PC-3 (cell line): ENCODE data around the gene PLEKHM3.

Source experiments
- CTCF ChIP-seq: fragments of 300-600 bp; sonication (generic); conservative IDR thresholded peaks from 2 replicates; pipeline ENCODE4 v1.5.1; 2017; ENCODE audit warnings: antibody characterized with exemption, low read depth, mild to moderate bottlenecking, low read length
- EZH2 ChIP-seq: fragments of 300-600 bp; sonication (generic); IDR thresholded peaks from one replicate; pipeline ENCODE4 v1.6.1; 2017; ENCODE audit warnings: antibody characterized with exemption, mild to moderate bottlenecking, low read length; ENCODE audit not compliant: unreplicated experiment
- EZH2phosphoT487 ChIP-seq: fragments of 300-600 bp; sonication (generic); IDR thresholded peaks from 2 replicates; pipeline ENCODE4 v1.6.1; 2018; ENCODE audit warnings: mild to moderate bottlenecking, antibody characterized with exemption, low read length, borderline replicate concordance

- no peak for TF ChIP-seq EZH2phosphoT487
- TF ChIP-seq CTCF, result no peak
- no peak for TF ChIP-seq EZH2
Observed at GRCh38 chr2:208062961-208063360, 37.6 kb upstream of the PLEKHM3 start.
